Measurements from ENCODE around the gene USH1C.

Gene USH1C

DNA sequence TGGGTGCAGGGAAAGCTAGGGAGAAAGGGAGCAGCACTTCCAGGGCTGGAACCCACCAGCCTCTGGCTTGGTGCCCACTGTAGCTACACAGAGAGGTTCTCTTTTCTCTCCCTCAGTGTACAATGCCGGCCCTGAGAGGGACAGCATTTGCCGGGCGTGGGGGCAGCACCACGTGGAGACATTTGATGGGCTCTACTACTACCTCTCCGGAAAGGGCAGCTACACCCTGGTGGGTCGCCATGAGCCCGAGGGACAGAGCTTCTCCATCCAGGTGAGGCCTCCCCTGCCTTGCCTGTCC, 9.0 kb upstream of the USH1C start:
- FAIRE-seq (no peak), DNase-seq (ENCODE audit: insufficient read length) (no peak)
- TF ChIP-seq POLR2AphosphoS5 (IDR thresholded peaks at IDR 0.05; ENCODE audit: low read depth, low read length) (no peak), TAF1 (IDR thresholded peaks at IDR 0.05; ENCODE audit: borderline replicate concordance, low read depth, low read length) (no peak), POLR2A (IDR thresholded peaks at IDR 0.05; ENCODE audit: low read depth, low read length) (no peak)

- TF ChIP-seq POLR2A (IDR thresholded peaks at IDR 0.05; ENCODE audit: low read depth, low read length) (no peak), TAF1 (IDR thresholded peaks at IDR 0.05; ENCODE audit: borderline replicate concordance, low read depth, low read length) (no peak), POLR2AphosphoS5 (IDR thresholded peaks at IDR 0.05; ENCODE audit: low read depth, low read length) (no peak)
- DNase-seq (ENCODE audit: insufficient read length) (no peak), FAIRE-seq (no peak)
These were observed 8.4 kb upstream of the USH1C start for GRCh38 chr11:17552392-17553248.

GRCh38 chr11:17552041-17552355, 7.8 kb upstream of the USH1C start:
- TF ChIP-seq POLR2A (IDR thresholded peaks at IDR 0.05; ENCODE audit: low read depth, low read length): no peak
- no peak for TF ChIP-seq TAF1 (IDR thresholded peaks at IDR 0.05; ENCODE audit: borderline replicate concordance, low read depth, low read length)
- TF ChIP-seq POLR2AphosphoS5 (IDR thresholded peaks at IDR 0.05; ENCODE audit: low read depth, low read length): no peak
- FAIRE-seq (no peak), DNase-seq (ENCODE audit: insufficient read length) (no peak)

- FAIRE-seq (no peak), DNase-seq (ENCODE audit: insufficient read length) (no peak)
- no peak for TF ChIP-seq POLR2AphosphoS5 (IDR thresholded peaks at IDR 0.05; ENCODE audit: low read depth, low read length)
- no peak for TF ChIP-seq POLR2A (IDR thresholded peaks at IDR 0.05; ENCODE audit: low read depth, low read length)
- no peak for TF ChIP-seq TAF1 (IDR thresholded peaks at IDR 0.05; ENCODE audit: borderline replicate concordance, low read depth, low read length)
These were observed 7.3 kb upstream of the USH1C start for GRCh38 chr11:17551347-17552040.

GRCh38 chr11:17550450-17551346, 6.5 kb upstream of the USH1C start:
- no peak for TF ChIP-seq POLR2A (IDR thresholded peaks at IDR 0.05; ENCODE audit: low read depth, low read length)
- DNase-seq (ENCODE audit: insufficient read length) (no peak), FAIRE-seq (no peak)

- FAIRE-seq (no peak), DNase-seq (ENCODE audit: insufficient read length) (no peak)
These were observed 4.2 kb upstream of the USH1C start for GRCh38 chr11:17548444-17548843.

GRCh38 chr11:17547932-17548331, 3.7 kb upstream of the USH1C start:
- FAIRE-seq (no peak), DNase-seq (ENCODE audit: insufficient read length) (no peak)
- TF ChIP-seq POLR2AphosphoS5 (IDR thresholded peaks at IDR 0.05; ENCODE audit: low read depth, low read length): no peak
- TF ChIP-seq POLR2A (IDR thresholded peaks at IDR 0.05; ENCODE audit: low read depth, low read length): no peak
- no peak for TF ChIP-seq TAF1 (IDR thresholded peaks at IDR 0.05; ENCODE audit: borderline replicate concordance, low read depth, low read length)

More at GRCh38 chr11:17548444-17548843, 4.2 kb upstream of the USH1C start:
- TF ChIP-seq POLR2AphosphoS5 (IDR thresholded peaks at IDR 0.05; ENCODE audit: low read depth, low read length) (no peak), POLR2A (IDR thresholded peaks at IDR 0.05; ENCODE audit: low read depth, low read length) (no peak), TAF1 (IDR thresholded peaks at IDR 0.05; ENCODE audit: borderline replicate concordance, low read depth, low read length) (no peak)

DNA sequence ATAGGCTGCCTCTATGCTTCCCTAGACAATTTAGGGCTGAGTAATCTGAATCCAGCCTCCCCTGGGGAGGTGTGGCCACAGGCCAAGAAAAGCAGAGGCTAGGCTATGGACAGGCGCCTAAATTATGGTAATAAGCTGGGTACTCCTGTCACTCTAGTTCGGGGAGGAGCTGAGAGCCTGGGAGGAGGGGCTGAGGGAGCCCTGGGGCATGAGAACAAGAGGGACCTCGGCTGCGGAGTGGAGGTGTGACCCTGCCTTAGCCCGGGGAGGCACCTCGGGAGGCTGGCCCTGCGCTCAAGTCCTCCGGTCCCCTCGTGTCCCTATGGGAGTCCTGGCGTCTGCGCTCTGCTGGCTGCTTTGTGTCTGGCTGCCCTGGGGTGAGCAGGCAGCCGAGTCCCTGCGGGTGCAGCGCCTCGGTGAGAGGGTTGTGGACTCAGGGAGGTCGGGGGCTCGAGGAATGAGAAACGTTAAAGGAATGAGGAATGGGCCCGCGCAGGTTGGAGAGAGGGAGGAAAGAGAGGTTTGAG, 2.9 kb upstream of the USH1C start, which contains the start of gene OTOG:
Gene OTOG, plus strand, starts transcription at position 209 of the 527 bp plus-strand sequence. Its CDS starts 114 bp downstream, at position 323.
- no peak for TF ChIP-seq POLR2A (IDR thresholded peaks at IDR 0.05; ENCODE audit: low read depth, low read length)
- no peak for TF ChIP-seq POLR2AphosphoS5 (IDR thresholded peaks at IDR 0.05; ENCODE audit: low read depth, low read length)
- FAIRE-seq (no peak), DNase-seq (ENCODE audit: insufficient read length) (no peak)

DNA sequence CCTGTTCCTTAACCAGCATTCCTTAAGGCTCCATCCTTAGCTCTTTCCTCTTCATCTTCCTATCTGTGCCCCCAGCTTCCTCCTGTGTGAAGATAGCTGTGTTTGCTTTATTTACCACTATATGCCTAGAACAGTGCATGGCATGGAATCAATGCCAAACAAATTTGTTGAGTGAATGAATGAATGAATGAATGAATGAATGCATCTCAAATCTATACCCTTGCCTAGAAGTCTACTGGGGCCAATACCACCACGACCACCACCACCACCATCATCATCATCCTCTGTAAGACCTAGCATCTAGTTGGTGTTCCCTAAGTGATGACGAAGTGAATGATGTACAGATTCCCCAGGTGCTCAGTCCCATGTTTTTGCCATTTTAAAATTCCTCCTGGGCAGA, 2.0 kb upstream of the USH1C start:
- TF ChIP-seq POLR2A (IDR thresholded peaks at IDR 0.05; ENCODE audit: low read depth, low read length) (no peak), POLR2AphosphoS5 (IDR thresholded peaks at IDR 0.05; ENCODE audit: low read depth, low read length) (no peak), TAF1 (IDR thresholded peaks at IDR 0.05; ENCODE audit: borderline replicate concordance, low read depth, low read length) (no peak)
- DNase-seq (ENCODE audit: insufficient read length) (no peak), FAIRE-seq (no peak)

- DNase-seq (ENCODE audit: insufficient read length): no peak
- no peak for FAIRE-seq
These were observed 539 bp downstream of the USH1C start for GRCh38 chr11:17543574-17544180.

GRCh38 chr11:17543041-17543440, 1.2 kb downstream of the USH1C start:
- FAIRE-seq: no peak

More at GRCh38 chr11:17543574-17544180, 539 bp downstream of the USH1C start:
- TF ChIP-seq POLR2AphosphoS5 (IDR thresholded peaks at IDR 0.05; ENCODE audit: low read depth, low read length) (no peak), TAF1 (IDR thresholded peaks at IDR 0.05; ENCODE audit: borderline replicate concordance, low read depth, low read length) (no peak), POLR2A (IDR thresholded peaks at IDR 0.05; ENCODE audit: low read depth, low read length) (no peak)

More at GRCh38 chr11:17543041-17543440, 1.2 kb downstream of the USH1C start:
- TF ChIP-seq TAF1 (IDR thresholded peaks at IDR 0.05; ENCODE audit: borderline replicate concordance, low read depth, low read length) (no peak), POLR2AphosphoS5 (IDR thresholded peaks at IDR 0.05; ENCODE audit: low read depth, low read length) (no peak), POLR2A (IDR thresholded peaks at IDR 0.05; ENCODE audit: low read depth, low read length) (no peak)
- no peak for DNase-seq (ENCODE audit: insufficient read length)
